Heart left ventricle (tissue), 16 donors: ENCODE data around the gene OXA1L. TPM values are rescaled to one million over a fixed set of nuclear protein-coding genes. Genes with fewer than 3 reads are reported as not detected.
"Not testable (repeated sequence)": the region's sequence is repeated elsewhere in the genome, so short reads cannot be mapped to it uniquely, and the experiment has no call there.

ENCODE experiments used
- ATAC-seq, 4 donors: fragments of 200-7000 bp; cut with Tn5 transposase; one replicate each; pipeline ENCODE4 v1.9.1; 2020 to 2022; ENCODE audit warnings: moderate library complexity in 4 of 4, mild to moderate bottlenecking in 3 of 4, moderate number of reproducible peaks in 1 of 4
- DNase-seq, 5 donors: peaks; one replicate each; pipeline ENCODE4 v3.0.0-alpha.2; 2020
- H3K27ac ChIP-seq, 12 donors: fragments of 200-600 bp; sonication (generic) in 4 of 12; one replicate each; pipeline versions ENCODE4 v1.5.0 to v1.8.0; 2016 to 2022; ENCODE audit warnings: mild to moderate bottlenecking in 2 of 12
- H3K27me3 ChIP-seq, 9 donors: fragments of 200-600 bp; sonication (generic) in 2 of 9; one replicate each; pipeline versions ENCODE4 v1.5.1 to v1.8.0; 2016 to 2022; ENCODE audit warnings: mild to moderate bottlenecking in 3 of 9
- H3K36me3 ChIP-seq, 9 donors: fragments of 200-600 bp; sonication (generic) in 2 of 9; one replicate each; pipeline versions ENCODE4 v1.5.0 to v1.8.0; 2018 to 2022; ENCODE audit warnings: mild to moderate bottlenecking in 2 of 9
- H3K4me1 ChIP-seq, 12 donors: fragments of 200-600 bp; sonication (generic) in 4 of 12; one replicate each; pipeline versions ENCODE4 v1.5.0 to v1.8.0; 2016 to 2022; ENCODE audit warnings: mild to moderate bottlenecking in 3 of 12
- H3K4me3 ChIP-seq, 12 donors: fragments of 200-600 bp; sonication (generic) in 4 of 12; one replicate each; pipeline versions ENCODE4 v1.5.0 to v1.8.0; 2017 to 2022; ENCODE audit warnings: mild to moderate bottlenecking in 9 of 12, moderate library complexity in 4 of 12
- H3K9me3 ChIP-seq, 12 donors: fragments of 200-600 bp; sonication (generic) in 4 of 12; one replicate each; pipeline versions ENCODE4 v1.5.0 to v1.8.0; 2016 to 2022; ENCODE audit warnings: mild to moderate bottlenecking in 1 of 12
- POLR2A ChIP-seq, 2 donors: fragments of 450-650 bp; IDR thresholded peaks; one replicate each; pipeline ENCODE4 v1.6.1; 2017; ENCODE audit warnings: antibody characterized with exemption in 2 of 2, mild to moderate bottlenecking in 2 of 2, moderate library complexity in 2 of 2
- WGBS, 4 donors: extraction: QIAGEN DNeasy Blood & Tissue Kit in 2 of 4; methylation state at CpG; one replicate each; pipeline versions ENCODE4 v1.1.5 to v1.1.7; 2013 to 2018; 5-methylcytosine and 5-hydroxymethylcytosine counted together
- intact Hi-C, 10 donors: fragments of 100-400 bp; cut with DNase I; formaldehyde crosslinking; loops; one replicate each; pipeline versions ENCODE4 v1.11.1 to v1.14.2; 2022
- polyA plus RNA-seq, 2 donors: library from polyadenylated mRNA; stranded (reverse); fragments of 200-250 nt; gene quantifications; one replicate each; pipeline ENCODE4 v1.2.3, GENCODE V29; 2013
- total RNA-seq, 9 donors: library from RNA; depleted of rRNA in 2 of 9; stranded (reverse); fragments of >200 nt in 2 of 9; fragmentation: NEBNext Ultra II Directional in 3 of 9; extraction: Animal tissue kit (Norgen Biotek cat#: 25700) in 3 of 9; gene quantifications; one replicate each; pipeline versions ENCODE4 v1.1.0 to v1.2.4, GENCODE V29; 2016 to 2023
- TF ChIP-seq, protein P1 (sequence below), 12 donors: fragments of 200-600 bp; sonication (generic) in 4 of 12; IDR thresholded peaks; one replicate each; pipeline versions ENCODE4 v1.5.0 to v1.8.0; 2018 to 2022; ENCODE audit warnings: antibody characterized with exemption in 12 of 12, mild to moderate bottlenecking in 5 of 12
- donor health status: ischemic (EF 13 %, LVEDD 7.1; RV severe dilation, severe dysfunction).
- donor health status: healthy with polysubstance abuse.
- donor health status: DM: no; HTN: yes; CAD: no.
- donor health status: DM: no; HTN: no; CAD: no.
- donor health status: ischemic (EF 25% LVEDD 6.9; RV normal size, moderate dysfunction).
- donor health status: ischemic (EF 25% LVEDD 5.7; RV mildly dilated, moderate dysfunction).
- donor health status: healthy.
- donor health status: DM: yes; HTN: yes; CAD: no.
- donor health status: ischemic (EF 35%, LVEDD 5.7; RV mildly dilated, moderate dysfunction).
- donor health status: nonischemic (EF 11% LVEDD 7.7; RV severe dilation, severe dysfunction).
- donor health status: DM: yes; HTN: yes; CAD: no.
- donor health status: PGD.
- donor health status: ischemic (EF 29% LVEDD 5.4; RV normal size, mild dysfunction).
- donor health status: nonischemic (EF 23%, LVEDD 6.1; RV moderate dilation, normal function).

OXA1L gene
- total and polyA plus RNA-seq, 11 donors, result 91.5 to 205 (median 143) TPM

DNA sequence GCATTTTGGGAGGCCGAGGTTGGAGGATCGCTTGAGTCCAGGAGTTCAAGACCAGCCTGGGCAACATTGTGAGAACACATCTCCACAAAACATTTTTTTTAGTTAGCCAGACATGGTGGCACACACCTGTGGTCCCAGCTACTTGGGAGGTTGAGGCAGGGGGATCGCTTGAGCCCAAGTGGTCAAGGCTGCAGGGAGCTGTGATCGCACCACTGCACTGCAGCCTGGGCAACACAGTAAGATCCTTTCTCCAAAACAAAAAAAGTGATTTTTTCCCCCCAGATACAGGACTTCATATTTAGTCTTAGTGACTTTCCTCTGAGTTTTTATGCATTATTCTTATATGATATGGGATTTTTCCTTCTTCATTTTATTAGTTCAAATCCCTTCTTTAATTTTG is 20.2 kb downstream of the OXA1L start:
- ATAC-seq (no peak), DNase-seq (no peak)
- TF ChIP-seq POLR2A (IDR thresholded peaks at IDR 0.05), result no peak
- TF ChIP-seq, protein P1, sequence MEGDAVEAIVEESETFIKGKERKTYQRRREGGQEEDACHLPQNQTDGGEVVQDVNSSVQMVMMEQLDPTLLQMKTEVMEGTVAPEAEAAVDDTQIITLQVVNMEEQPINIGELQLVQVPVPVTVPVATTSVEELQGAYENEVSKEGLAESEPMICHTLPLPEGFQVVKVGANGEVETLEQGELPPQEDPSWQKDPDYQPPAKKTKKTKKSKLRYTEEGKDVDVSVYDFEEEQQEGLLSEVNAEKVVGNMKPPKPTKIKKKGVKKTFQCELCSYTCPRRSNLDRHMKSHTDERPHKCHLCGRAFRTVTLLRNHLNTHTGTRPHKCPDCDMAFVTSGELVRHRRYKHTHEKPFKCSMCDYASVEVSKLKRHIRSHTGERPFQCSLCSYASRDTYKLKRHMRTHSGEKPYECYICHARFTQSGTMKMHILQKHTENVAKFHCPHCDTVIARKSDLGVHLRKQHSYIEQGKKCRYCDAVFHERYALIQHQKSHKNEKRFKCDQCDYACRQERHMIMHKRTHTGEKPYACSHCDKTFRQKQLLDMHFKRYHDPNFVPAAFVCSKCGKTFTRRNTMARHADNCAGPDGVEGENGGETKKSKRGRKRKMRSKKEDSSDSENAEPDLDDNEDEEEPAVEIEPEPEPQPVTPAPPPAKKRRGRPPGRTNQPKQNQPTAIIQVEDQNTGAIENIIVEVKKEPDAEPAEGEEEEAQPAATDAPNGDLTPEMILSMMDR (IDR thresholded peaks at IDR 0.05), result no peak
- 95 to 98% (median 96%) methylated on average over 4 of the region's 4 CpGs for WGBS, 4 donors
- Histone ChIP-seq H3K9me3 (no peaks in the 10 kb centered on the region), H3K36me3 (no peaks in the 10 kb centered on the region), H3K27me3 (no peaks in the 10 kb centered on the region), H3K4me1 (peaks cover 0 to 42% (median 0%) of the 10 kb centered on the region in 12 donors), H3K27ac (no peak overlapping the region), H3K4me3 (no peak overlapping the region)
- intact Hi-C loops, result no loop called here

- H3K4me3 ChIP-seq, result no peak overlapping the region
- ATAC-seq (peak; percentile 26 to 91 (median 80)), DNase-seq (peak in 2 of 5 donors; percentile 11 to 19)
- intact Hi-C loops, result no loop called here
- TF ChIP-seq, protein P1 (IDR thresholded peaks at IDR 0.05), result no peak
- TF ChIP-seq POLR2A (IDR thresholded peaks at IDR 0.05), result no peak
- no peaks in the 10 kb centered on the region for H3K27me3 ChIP-seq
- no peaks in the 10 kb centered on the region for H3K36me3 ChIP-seq
- H3K4me1 ChIP-seq, result peaks cover 0 to 17% (median 0%) of the 10 kb centered on the region in 12 donors
- peak overlapping the region in 7 of 12 donors; percentile 15 to 83 (median 61) for H3K27ac ChIP-seq
- WGBS, 4 donors, result 32 to 48% (median 41%) methylated on average over 3 of the region's 3 CpGs
- no peaks in the 10 kb centered on the region for H3K9me3 ChIP-seq
Measured at GRCh38 chr14:22791301-22791700, 24.8 kb downstream of the OXA1L start.

DNA sequence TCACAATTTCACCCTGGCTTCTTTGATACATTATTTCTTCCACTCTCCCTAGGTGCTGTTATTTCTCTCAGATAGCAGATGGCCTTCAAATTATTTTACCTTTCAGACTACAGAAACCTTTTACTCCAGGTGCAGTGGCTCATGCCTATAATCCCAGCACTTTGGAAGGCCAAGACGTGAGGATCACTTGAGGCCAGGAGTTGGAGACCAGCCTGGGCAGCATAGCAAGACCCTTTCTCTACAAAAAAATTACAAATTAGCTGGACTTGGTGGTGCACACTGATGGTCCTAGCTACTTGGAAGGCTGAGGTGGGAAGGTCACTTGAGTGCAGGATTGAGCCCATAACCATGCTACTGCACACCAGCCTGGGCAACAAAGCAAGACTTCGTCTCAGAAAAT is 25.7 kb downstream of the OXA1L start:
- 96 to 99% (median 97%) methylated on average over 2 of the region's 2 CpGs for WGBS, 4 donors
- DNase-seq (no peak), ATAC-seq (no peak)
- Histone ChIP-seq H3K4me3 (no peak overlapping the region), H3K27me3 (no peaks in the 10 kb centered on the region), H3K9me3 (no peaks in the 10 kb centered on the region), H3K36me3 (no peaks in the 10 kb centered on the region), H3K4me1 (peaks cover 0 to 21% (median 0%) of the 10 kb centered on the region in 12 donors), H3K27ac (peak overlapping the region in 1 of 12 donors; percentile 83)
- TF ChIP-seq, protein P1 (IDR thresholded peaks at IDR 0.05), result no peak
- no peak for TF ChIP-seq POLR2A (IDR thresholded peaks at IDR 0.05)
- intact Hi-C loops, result no loop called here

DNA sequence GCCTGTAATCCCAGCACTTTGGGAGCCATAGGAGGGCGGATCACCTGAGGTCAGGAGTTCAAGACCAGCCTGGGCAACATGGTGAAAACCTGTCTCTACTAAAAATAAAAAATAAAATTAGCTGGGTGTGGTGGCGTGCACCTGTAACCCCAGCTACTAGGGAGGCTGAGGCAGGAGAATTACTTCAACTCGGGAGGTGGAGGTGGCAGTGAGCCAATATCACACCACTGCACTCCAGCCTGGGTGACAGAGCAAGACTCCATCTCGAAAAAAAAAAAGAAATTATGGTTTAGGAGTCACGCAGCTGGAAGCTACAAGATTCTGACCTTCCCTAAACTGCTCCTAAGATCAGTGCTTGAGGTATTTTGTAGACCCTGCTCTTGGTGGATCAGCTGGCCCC is 27.1 kb downstream of the OXA1L start:
- intact Hi-C loops, H3K27me3 ChIP-seq, H3K4me3 ChIP-seq, ATAC-seq, H3K36me3 ChIP-seq, DNase-seq, H3K9me3 ChIP-seq, H3K27ac ChIP-seq: not testable (repeated sequence)
- 86 to 89% (median 89%) methylated on average over 5 of the region's 5 CpGs for WGBS, 4 donors
- H3K4me1 ChIP-seq, result peaks cover 0 to 33% (median 0%) of the 10 kb centered on the region in 12 donors

DNA sequence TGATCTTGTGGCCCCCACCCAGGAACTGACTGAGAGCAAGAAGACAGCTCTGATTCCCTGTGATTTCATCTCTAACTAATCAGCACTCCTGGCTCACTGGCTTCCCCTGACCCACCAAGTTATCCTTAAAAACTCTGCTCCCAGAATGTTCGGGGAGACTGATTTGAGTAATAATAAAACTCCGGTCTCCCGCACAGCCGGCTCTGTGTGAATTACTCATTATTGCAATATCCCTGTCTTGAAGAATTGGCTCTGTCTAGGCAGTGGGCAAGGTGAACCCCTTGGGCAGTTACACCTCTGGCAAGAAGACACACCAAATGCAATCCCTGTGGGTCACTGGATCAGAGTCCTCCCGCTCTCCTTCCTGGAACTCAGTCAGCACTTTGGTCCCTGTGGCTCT is 27.5 kb downstream of the OXA1L start:
- DNase-seq (no peak), ATAC-seq (no peak)
- Histone ChIP-seq H3K9me3 (no peaks in the 10 kb centered on the region), H3K4me3 (no peak overlapping the region), H3K27me3 (no peaks in the 10 kb centered on the region), H3K27ac (no peak overlapping the region), H3K4me1 (peaks cover 0 to 35% (median 0%) of the 10 kb centered on the region in 12 donors), H3K36me3 (no peaks in the 10 kb centered on the region)
- intact Hi-C loops, result no loop called here
- 70 to 76% (median 76%) methylated on average over 5 of the region's 5 CpGs for WGBS, 4 donors
- no peak for TF ChIP-seq POLR2A (IDR thresholded peaks at IDR 0.05)
- TF ChIP-seq, protein P1 (IDR thresholded peaks at IDR 0.05), result no peak
